HepG2 (cell line): ENCODE measurements around the gene PSMG3. TPM values are rescaled to one million over a fixed set of nuclear protein-coding genes. Genes with fewer than 3 reads are reported as not detected.

ENCODE experiments used
- DNMT3B ChIP-seq: conservative IDR thresholded peaks from 2 replicates; pipeline ENCODE4 v1.6.1; 2016; ENCODE audit warnings: missing biosample characterization, control low read depth
- EED ChIP-seq: sonication (generic); formaldehyde crosslinking; IDR thresholded peaks from 2 replicates; pipeline ENCODE4 v1.5.0; 2020; ENCODE audit warnings: mild to moderate bottlenecking, missing genetic modification reagents
- GABPB1 ChIP-seq: IDR thresholded peaks from 2 replicates; pipeline ENCODE4 v1.6.1; 2016; ENCODE audit warnings: mild to moderate bottlenecking, missing genetic modification reagents, moderate library complexity, missing compliant biosample characterization
- HOXA9 ChIP-seq: sonication (generic); formaldehyde crosslinking; IDR thresholded peaks from 2 replicates; pipeline ENCODE4 v1.8.1; 2022; ENCODE audit warnings: missing genetic modification reagents, mild to moderate bottlenecking, moderate library complexity, borderline replicate concordance
- MEIS1 ChIP-seq: sonication (generic); formaldehyde crosslinking; IDR thresholded peaks from 2 replicates; pipeline ENCODE4 v1.9.0; 2021; ENCODE audit warnings: mild to moderate bottlenecking, missing genetic modification reagents, moderate library complexity, borderline replicate concordance
- MTA1 ChIP-seq: sonication (generic); formaldehyde crosslinking; IDR thresholded peaks from 2 replicates; pipeline ENCODE4 v1.4.0; 2020; ENCODE audit warnings: missing genetic modification reagents, mild to moderate bottlenecking, borderline replicate concordance
- NR2F1 ChIP-seq, 2 experiments: fragments of 450-650 bp in 1 of 2; formaldehyde crosslinking in 1 of 2; IDR thresholded peaks; 2 replicates each; pipeline versions ENCODE4 v1.5.0 to v1.6.1; 2016 to 2020; ENCODE audit warnings: mild to moderate bottlenecking in 1 of 2, missing compliant biosample characterization in 1 of 2, missing genetic modification reagents in 1 of 2, moderate library complexity in 1 of 2
- POLR2AphosphoS5 ChIP-seq: IDR thresholded peaks from 2 replicates; pipeline ENCODE4 v1.6.1; 2012; ENCODE audit warnings: low read depth, low read length
- SRY ChIP-seq: sonication (generic); formaldehyde crosslinking; IDR thresholded peaks from 2 replicates; pipeline ENCODE4 v1.8.0; 2022; ENCODE audit warnings: mild to moderate bottlenecking, missing genetic modification reagents
- TEAD3 ChIP-seq: optimal IDR thresholded peaks from 2 replicates; pipeline ENCODE3; 2016; ENCODE audit warnings: borderline replicate concordance
- ZFX ChIP-seq: sonication (generic); formaldehyde crosslinking; IDR thresholded peaks from 2 replicates; pipeline ENCODE4 v1.4.0; 2020; ENCODE audit warnings: mild to moderate bottlenecking, low read depth, missing genetic modification reagents, moderate library complexity
- ZNF333 ChIP-seq: sonication (generic); formaldehyde crosslinking; IDR thresholded peaks from 2 replicates; pipeline ENCODE4 v1.4.0; 2020; ENCODE audit warnings: mild to moderate bottlenecking, missing genetic modification reagents, borderline replicate concordance
- ZSCAN12 ChIP-seq: sonication (generic); formaldehyde crosslinking; IDR thresholded peaks from 2 replicates; pipeline ENCODE4 v1.9.0; 2021; ENCODE audit warnings: mild to moderate bottlenecking, missing genetic modification reagents
- polyA plus RNA-seq, 8 experiments: library from polyadenylated mRNA; depleted of rRNA in 3 of 8; stranded (reverse) in 7 of 8; unstranded in 1 of 8; fragments of >200 nt; fragmentation: Illumina TruSeq in 4 of 8; extraction: Trizol in 4 of 8; gene quantifications; 2 replicates each; pipeline versions ENCODE4 v1.2.1 to v1.2.3, GENCODE V29; 2011 to 2016; ENCODE audit warnings: low read depth in 4 of 8, missing spikeins in 1 of 8, mixed read lengths in 1 of 8; ENCODE audit not compliant: insufficient read depth in 1 of 8
- total RNA-seq, 5 experiments: library from RNA; depleted of rRNA; stranded (reverse); fragments of >200 nt; fragmentation: Illumina TruSeq; extraction: Trizol; gene quantifications; 2 replicates each; pipeline ENCODE4 v1.2.3, GENCODE V29; 2016; ENCODE audit warnings: low read depth in 1 of 5
- TF ChIP-seq, protein P1 (sequence below): IDR thresholded peaks from 2 replicates; pipeline ENCODE4 v1.6.1; 2016; ENCODE audit warnings: low read depth, missing genetic modification reagents, missing compliant biosample characterization
- TF ChIP-seq, protein P2 (sequence below): sonication (generic); formaldehyde crosslinking; IDR thresholded peaks from 2 replicates; pipeline ENCODE4 v1.5.0; 2020; ENCODE audit warnings: mild to moderate bottlenecking, missing genetic modification reagents
- TF ChIP-seq, protein P3 (sequence below): sonication (generic); formaldehyde crosslinking; IDR thresholded peaks from 2 replicates; pipeline ENCODE4 v1.4.0; 2020; ENCODE audit warnings: mild to moderate bottlenecking, missing genetic modification reagents, borderline replicate concordance

Gene PSMG3
- total and polyA plus RNA-seq, 2 of the 13 experiments (the other 11 are each of a cell fraction or from before 2014, with no cell fraction given) = 29.6 to 48.4 TPM

DNA sequence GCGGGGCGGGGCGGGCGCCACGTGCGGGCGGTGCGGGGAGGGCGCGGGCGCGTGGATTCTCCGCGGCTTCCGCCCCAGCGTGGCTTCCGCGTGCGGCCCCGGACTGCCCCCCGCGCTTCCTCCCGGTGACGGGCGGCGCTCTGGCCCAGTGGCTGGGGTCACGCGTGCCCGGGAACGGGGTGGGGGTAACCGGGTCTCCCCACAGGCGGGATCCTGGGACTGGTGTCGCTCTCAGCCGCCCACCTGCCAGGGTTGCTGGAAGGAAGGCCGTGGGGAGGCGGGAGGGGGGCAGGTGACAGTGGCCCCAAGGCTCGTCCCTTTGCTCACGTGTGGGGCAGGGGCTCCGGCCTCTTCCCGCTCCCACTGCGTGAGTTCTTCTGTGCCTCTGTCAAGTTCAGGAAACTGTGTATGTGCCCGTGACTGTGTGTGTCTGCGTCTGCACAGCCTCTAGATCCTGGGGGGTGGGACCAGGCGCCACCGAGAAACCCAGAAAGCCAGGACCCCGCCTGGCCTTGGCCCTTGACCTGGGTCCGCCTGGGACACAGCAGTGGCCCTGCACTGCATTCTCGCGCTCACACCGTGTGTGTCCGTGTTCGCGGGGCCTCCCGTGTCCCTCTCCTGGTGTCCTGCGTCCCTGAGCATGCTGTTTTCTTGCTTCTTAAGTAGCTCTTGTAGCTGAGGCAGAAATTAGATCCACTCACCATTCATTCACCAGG is 38.4 kb downstream of the PSMG3 start (continued):
- TF ChIP-seq, protein P1, sequence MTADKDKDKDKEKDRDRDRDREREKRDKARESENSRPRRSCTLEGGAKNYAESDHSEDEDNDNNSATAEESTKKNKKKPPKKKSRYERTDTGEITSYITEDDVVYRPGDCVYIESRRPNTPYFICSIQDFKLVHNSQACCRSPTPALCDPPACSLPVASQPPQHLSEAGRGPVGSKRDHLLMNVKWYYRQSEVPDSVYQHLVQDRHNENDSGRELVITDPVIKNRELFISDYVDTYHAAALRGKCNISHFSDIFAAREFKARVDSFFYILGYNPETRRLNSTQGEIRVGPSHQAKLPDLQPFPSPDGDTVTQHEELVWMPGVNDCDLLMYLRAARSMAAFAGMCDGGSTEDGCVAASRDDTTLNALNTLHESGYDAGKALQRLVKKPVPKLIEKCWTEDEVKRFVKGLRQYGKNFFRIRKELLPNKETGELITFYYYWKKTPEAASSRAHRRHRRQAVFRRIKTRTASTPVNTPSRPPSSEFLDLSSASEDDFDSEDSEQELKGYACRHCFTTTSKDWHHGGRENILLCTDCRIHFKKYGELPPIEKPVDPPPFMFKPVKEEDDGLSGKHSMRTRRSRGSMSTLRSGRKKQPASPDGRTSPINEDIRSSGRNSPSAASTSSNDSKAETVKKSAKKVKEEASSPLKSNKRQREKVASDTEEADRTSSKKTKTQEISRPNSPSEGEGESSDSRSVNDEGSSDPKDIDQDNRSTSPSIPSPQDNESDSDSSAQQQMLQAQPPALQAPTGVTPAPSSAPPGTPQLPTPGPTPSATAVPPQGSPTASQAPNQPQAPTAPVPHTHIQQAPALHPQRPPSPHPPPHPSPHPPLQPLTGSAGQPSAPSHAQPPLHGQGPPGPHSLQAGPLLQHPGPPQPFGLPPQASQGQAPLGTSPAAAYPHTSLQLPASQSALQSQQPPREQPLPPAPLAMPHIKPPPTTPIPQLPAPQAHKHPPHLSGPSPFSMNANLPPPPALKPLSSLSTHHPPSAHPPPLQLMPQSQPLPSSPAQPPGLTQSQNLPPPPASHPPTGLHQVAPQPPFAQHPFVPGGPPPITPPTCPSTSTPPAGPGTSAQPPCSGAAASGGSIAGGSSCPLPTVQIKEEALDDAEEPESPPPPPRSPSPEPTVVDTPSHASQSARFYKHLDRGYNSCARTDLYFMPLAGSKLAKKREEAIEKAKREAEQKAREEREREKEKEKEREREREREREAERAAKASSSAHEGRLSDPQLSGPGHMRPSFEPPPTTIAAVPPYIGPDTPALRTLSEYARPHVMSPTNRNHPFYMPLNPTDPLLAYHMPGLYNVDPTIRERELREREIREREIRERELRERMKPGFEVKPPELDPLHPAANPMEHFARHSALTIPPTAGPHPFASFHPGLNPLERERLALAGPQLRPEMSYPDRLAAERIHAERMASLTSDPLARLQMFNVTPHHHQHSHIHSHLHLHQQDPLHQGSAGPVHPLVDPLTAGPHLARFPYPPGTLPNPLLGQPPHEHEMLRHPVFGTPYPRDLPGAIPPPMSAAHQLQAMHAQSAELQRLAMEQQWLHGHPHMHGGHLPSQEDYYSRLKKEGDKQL (CRISPR knock-in tag) = no peak
- TF ChIP-seq HOXA9 (CRISPR knock-in tag) (no peak), EED (CRISPR knock-in tag) (peak; percentile 56; the same call in 1 of the 2 replicates), ZNF333 (no peak), GABPB1 (CRISPR knock-in tag) (peak; percentile 51; the same call in 1 of the 2 replicates), ZFX (CRISPR knock-in tag) (peak; percentile 35; the same call in 1 of the 2 replicates), NR2F1 (CRISPR knock-in tag; IDR thresholded peaks at IDR 0.05) (peak; percentile 77 to 83; a peak in 3 of 4 replicates), MEIS1 (CRISPR knock-in tag) (0 out of 2 replicates have a peak, but pooled peaks have one; percentile 52), POLR2AphosphoS5 (peak; percentile 33; the same call in 1 of the 2 replicates), MTA1 (CRISPR knock-in tag) (peak; percentile 92; the same call in 1 of the 2 replicates), DNMT3B (CRISPR knock-in tag) (no peak), SRY (CRISPR knock-in tag) (peak; percentile 70), TEAD3 (CRISPR knock-in tag) (no peak), ZSCAN12 (CRISPR knock-in tag) (no peak)
- TF ChIP-seq, protein P2, sequence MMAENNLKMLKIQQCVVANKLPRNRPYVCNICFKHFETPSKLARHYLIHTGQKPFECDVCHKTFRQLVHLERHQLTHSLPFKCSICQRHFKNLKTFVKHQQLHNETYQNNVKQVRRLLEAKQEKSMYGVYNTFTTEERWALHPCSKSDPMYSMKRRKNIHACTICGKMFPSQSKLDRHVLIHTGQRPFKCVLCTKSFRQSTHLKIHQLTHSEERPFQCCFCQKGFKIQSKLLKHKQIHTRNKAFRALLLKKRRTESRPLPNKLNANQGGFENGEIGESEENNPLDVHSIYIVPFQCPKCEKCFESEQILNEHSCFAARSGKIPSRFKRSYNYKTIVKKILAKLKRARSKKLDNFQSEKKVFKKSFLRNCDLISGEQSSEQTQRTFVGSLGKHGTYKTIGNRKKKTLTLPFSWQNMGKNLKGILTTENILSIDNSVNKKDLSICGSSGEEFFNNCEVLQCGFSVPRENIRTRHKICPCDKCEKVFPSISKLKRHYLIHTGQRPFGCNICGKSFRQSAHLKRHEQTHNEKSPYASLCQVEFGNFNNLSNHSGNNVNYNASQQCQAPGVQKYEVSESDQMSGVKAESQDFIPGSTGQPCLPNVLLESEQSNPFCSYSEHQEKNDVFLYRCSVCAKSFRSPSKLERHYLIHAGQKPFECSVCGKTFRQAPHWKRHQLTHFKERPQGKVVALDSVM = peak; percentile 12; the same call in 1 of the 2 replicates
- TF ChIP-seq, protein P3, sequence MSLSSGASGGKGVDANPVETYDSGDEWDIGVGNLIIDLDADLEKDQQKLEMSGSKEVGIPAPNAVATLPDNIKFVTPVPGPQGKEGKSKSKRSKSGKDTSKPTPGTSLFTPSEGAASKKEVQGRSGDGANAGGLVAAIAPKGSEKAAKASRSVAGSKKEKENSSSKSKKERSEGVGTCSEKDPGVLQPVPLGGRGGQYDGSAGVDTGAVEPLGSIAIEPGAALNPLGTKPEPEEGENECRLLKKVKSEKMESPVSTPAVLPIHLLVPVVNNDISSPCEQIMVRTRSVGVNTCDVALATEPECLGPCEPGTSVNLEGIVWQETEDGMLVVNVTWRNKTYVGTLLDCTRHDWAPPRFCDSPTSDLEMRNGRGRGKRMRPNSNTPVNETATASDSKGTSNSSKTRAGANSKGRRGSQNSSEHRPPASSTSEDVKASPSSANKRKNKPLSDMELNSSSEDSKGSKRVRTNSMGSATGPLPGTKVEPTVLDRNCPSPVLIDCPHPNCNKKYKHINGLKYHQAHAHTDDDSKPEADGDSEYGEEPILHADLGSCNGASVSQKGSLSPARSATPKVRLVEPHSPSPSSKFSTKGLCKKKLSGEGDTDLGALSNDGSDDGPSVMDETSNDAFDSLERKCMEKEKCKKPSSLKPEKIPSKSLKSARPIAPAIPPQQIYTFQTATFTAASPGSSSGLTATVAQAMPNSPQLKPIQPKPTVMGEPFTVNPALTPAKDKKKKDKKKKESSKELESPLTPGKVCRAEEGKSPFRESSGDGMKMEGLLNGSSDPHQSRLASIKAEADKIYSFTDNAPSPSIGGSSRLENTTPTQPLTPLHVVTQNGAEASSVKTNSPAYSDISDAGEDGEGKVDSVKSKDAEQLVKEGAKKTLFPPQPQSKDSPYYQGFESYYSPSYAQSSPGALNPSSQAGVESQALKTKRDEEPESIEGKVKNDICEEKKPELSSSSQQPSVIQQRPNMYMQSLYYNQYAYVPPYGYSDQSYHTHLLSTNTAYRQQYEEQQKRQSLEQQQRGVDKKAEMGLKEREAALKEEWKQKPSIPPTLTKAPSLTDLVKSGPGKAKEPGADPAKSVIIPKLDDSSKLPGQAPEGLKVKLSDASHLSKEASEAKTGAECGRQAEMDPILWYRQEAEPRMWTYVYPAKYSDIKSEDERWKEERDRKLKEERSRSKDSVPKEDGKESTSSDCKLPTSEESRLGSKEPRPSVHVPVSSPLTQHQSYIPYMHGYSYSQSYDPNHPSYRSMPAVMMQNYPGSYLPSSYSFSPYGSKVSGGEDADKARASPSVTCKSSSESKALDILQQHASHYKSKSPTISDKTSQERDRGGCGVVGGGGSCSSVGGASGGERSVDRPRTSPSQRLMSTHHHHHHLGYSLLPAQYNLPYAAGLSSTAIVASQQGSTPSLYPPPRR (CRISPR knock-in tag) = peak; percentile 39; the same call in 1 of the 2 replicates
